Stimulated activated CD4-positive, alpha-beta T cell treated with anti-CD3 and anti-CD28 coated beads, Interleukin-1b, Interleukin-23, amount 100 ng/mL, for 48 hours (primary cell): Measurements from ENCODE around the gene NT5DC2.

Experiments used
- DNase-seq: peaks from one replicate; pipeline ENCODE4 v3.0.0-alpha.2; 2020

The NT5DC2 gene

DNA sequence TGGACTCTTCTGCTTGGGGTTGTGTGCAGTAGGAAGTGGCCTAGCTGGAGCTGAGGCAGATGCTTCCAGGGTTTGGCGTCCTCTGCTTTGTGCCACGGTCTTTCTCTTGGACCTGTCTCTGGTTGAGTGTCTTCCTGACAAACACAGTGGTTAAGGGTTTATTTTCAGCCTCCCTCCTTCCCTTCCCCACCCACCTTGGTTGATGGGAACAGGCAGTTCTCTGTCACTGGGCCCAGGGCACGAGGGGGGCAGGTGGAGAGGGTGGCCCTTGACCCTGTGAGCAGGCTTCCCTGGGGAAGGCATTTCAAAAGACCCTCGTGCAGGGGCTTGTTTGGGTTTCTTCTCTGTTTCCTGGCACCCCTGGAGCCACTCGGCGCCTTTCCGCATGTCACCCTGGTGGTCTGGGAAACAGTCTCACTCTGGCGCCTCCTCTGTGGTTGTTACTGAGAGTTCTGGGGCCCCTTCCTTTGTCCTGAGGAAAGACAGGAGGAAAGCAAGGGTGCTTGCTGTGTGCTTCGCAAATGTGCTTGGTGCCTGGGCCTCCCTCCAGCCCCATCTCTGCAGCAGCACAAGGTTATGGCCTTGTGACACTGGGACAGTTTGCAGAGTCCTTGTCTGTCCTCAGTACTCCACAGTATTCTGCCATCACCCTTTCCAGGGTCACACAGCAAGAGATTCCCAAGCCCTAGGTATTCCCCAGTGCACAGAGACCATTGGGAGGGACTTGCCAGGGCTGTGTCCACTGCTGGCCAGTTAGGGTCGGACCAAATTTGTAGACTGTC, 48.8 kb downstream of the NT5DC2 start:
- no peak for DNase-seq

GRCh38 chr3:52483577-52484381, 49.9 kb downstream of the NT5DC2 start:
- DNase-seq = no peak

DNA sequence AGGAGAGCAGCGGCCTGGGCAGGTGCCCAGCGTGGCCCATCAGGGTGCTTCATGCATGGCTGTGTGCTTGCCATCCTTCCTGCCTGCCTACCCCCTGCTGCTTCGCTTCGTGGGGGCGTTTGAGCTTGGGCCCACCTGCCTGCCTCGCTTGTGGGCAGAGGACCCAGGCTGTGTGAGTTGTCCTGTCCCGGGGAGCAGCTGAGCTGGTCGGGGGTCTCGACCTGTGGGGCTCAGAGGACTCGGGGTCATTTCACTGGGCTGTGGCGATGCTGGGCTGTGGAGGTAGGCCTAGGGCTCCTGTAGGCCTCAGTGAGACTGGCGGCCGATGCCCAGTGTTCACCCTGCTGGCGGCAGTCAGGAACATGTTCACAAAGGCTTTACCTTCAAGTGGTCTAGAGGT, 50.6 kb downstream of the NT5DC2 start:
- no peak for DNase-seq

DNA sequence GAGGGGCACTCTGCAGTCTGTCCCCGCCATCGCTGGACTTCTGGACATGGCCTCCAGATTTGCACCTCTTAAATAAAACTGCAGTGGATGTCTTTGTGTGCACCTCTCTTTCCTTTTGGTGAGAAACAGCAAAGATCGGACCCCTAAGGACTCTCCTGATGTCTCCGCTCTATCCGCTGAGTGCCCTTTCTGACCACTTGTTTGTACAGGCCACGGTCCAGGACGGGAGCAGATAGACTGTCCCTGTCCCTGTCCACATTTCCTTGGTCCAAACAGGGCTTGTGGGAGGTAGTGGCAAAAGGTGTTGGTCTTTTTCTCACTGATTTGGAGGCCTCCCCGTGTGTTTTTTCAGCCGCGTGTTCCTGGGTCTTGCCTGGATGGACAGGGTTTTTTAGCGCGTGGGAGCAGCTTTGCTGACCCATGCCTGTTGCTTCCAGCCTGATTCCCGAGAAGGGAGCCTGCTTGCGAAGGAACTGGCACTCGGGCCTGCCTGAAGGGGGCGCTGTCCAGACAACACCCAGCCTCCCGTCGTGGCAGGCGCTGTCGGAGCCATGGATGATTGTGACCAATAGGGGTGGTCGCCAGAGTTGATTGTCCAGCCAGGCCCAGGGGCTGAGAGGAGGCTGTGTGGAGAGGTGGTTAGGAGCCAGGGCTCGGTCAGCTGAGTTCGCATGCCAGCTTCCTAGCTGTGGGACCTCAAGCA, 51.7 kb downstream of the NT5DC2 start:
- DNase-seq = peak; percentile 20

DNA sequence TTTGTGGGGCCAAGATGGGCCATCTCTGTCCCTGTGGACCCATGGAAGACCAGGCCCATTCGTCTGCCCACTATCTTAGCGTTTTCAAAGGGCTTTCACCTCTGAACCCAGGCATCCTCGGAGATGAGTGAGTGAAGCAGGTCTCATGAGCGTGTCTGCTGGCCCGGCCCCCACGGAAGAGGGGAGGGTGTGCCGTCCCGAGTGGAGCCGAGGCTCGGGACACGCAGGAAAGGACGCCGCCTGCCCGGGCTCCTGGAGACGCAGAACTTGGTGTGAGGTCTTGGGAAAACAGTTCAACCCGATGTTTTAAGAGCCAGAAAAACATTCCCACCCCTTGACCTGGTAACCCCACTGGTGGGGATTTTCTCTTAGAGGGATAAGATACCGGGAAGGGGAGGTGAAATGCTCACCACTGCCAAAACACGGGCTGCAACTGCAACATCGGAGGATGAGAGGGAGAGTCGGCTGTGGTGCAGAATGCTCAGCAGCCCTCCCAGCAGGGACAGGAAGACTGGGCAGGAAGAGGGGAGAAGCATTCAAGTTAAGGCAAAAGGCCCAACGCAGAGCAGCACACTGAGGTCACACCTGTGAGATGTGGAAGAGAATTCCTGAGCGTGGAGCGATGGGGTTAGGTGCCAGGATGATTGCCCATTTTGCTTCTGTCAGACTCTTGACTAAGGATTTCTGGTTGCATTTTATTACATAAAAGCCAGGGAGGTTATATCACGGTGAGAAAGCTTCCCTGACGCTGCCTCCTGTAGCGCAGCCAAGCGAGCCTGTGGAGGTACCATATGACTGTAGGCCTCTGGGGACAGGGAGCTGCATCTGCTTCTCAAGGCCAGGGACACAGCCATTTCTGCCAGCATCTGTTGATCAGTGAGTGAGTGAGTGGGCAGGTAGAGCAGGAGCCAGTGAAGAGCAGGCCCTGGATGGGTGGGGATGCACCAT, 52.6 kb downstream of the NT5DC2 start:
- DNase-seq = no peak

- DNase-seq = no peak
Measured at GRCh38 chr3:52479877-52480575, 53.6 kb downstream of the NT5DC2 start.

GRCh38 chr3:52479037-52479876, 54.4 kb downstream of the NT5DC2 start:
- DNase-seq = no peak

DNA sequence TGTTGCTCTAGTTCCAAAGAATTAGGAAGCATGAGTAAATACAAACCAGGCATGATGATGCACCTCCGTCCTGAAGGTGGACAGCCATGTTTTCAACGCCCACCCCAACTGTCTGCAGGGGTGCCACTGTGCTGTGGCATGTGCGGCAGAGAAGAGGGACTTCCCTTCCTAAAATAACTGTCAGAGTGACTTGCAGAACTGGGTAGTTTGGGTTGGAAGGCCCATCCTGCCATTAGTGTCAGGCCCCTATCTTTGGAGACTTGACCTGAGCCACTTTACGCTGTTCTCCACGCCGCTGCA, 55.9 kb downstream of the NT5DC2 start:
- no peak for DNase-seq

- no peak for DNase-seq
Measured at GRCh38 chr3:52477076-52477795, 56.4 kb downstream of the NT5DC2 start.
